Activated CD4-positive, alpha-beta T cell treated with anti-CD3 and anti-CD28 coated beads for 36 hours (primary cell): Measurements from ENCODE around the gene CCDC33. TPM values are rescaled to one million over a fixed set of nuclear protein-coding genes. Genes with fewer than 3 reads are reported as not detected.

Experiments used
- ATAC-seq: fragments of 200-7000 bp; cut with Tn5 transposase; one replicate; pipeline ENCODE4 v1.10.0; 2021; ENCODE audit warnings: mild to moderate bottlenecking, moderate library complexity
- CTCF ChIA-PET: fragments of 350-600 bp; sonication (Branson Sonifier 250); formaldehyde crosslinking; loops from one replicate; lab custom pipeline; 2021; ENCODE audit warnings: antibody characterized with exemption; lab: Charles Lee
- POLR2A ChIA-PET: fragments of 350-600 bp; sonication (Branson Sonifier 250); formaldehyde crosslinking; loops from one replicate; lab custom pipeline; 2021; ENCODE audit warnings: antibody characterized with exemption, inconsistent platforms; lab: Charles Lee
- DNase-seq: peaks from one replicate; pipeline ENCODE4 v3.0.0-alpha.2; 2020
- H3K27ac Mint-ChIP-seq: one replicate; pipeline ENCODE4 v1.8.0; 2021; ENCODE audit warnings: mixed read lengths
- H3K27me3 Mint-ChIP-seq: one replicate; pipeline ENCODE4 v1.8.0; 2021; ENCODE audit warnings: mixed read lengths
- H3K36me3 Mint-ChIP-seq: one replicate; pipeline ENCODE4 v1.8.0; 2021; ENCODE audit warnings: low read depth, mixed read lengths
- H3K4me1 Mint-ChIP-seq: one replicate; pipeline ENCODE4 v1.8.0; 2021; ENCODE audit warnings: mixed read lengths
- H3K4me3 Mint-ChIP-seq: one replicate; pipeline ENCODE4 v1.8.0; 2021; ENCODE audit warnings: mild to moderate bottlenecking, moderate library complexity, mixed read lengths
- H3K9me3 Mint-ChIP-seq: one replicate; pipeline ENCODE4 v1.8.0; 2021; ENCODE audit warnings: low read depth, mixed read lengths
- intact Hi-C, 2 experiments: fragments of 100-400 bp; cut with DNase I in 1 of 2; cut with micrococcal nuclease in 1 of 2; formaldehyde crosslinking; loops; one replicate each; pipeline versions ENCODE4 v1.14.2 to v1.15.1; 2022 to 2024; cut with DNase I, micrococcal nuclease
- total RNA-seq, 2 experiments: library from RNA; stranded (reverse); gene quantifications; one replicate each; pipeline ENCODE4 v1.2.3, GENCODE V29; 2021

Gene CCDC33
- total RNA-seq, 2 experiments from 2014 or later, result not detected

- no peaks in the 10 kb centered on the region for H3K36me3 Mint-ChIP-seq
- no peak for ATAC-seq
Measured at GRCh38 chr15:74252291-74252690, 16.2 kb downstream of the CCDC33 start.

GRCh38 chr15:74252721-74253120, 16.6 kb downstream of the CCDC33 start:
- ChIA-PET POLR2A (no interaction called here), CTCF (interaction anchor here (0.5 to 1.1 kb wide), 2 partner anchors 12 to 13 kb away, joined by 3 read pairs; no protein-coding TSS in a partner anchor)
- Mint-ChIP-seq H3K27ac (no peak overlapping the region), H3K4me1 (no peaks in the 10 kb centered on the region), H3K27me3 (no peaks in the 10 kb centered on the region), H3K36me3 (no peaks in the 10 kb centered on the region), H3K4me3 (no peak overlapping the region), H3K9me3 (no peaks in the 10 kb centered on the region)
- ATAC-seq (no peak), DNase-seq (no peak)
- intact Hi-C loops, result no loop called here

More at GRCh38 chr15:74252291-74252690, 16.2 kb downstream of the CCDC33 start:
- intact Hi-C loops, result no loop called here
- ChIA-PET CTCF (interaction anchor here (0.5 to 1.1 kb wide), 2 partner anchors 12 to 13 kb away, joined by 3 read pairs; no protein-coding TSS in a partner anchor), POLR2A (no interaction called here)
- Mint-ChIP-seq H3K4me3 (no peak overlapping the region), H3K27ac (no peak overlapping the region), H3K4me1 (no peaks in the 10 kb centered on the region), H3K27me3 (peaks cover 2% of the 10 kb centered on the region), H3K9me3 (no peaks in the 10 kb centered on the region)
- no peak for DNase-seq

DNA sequence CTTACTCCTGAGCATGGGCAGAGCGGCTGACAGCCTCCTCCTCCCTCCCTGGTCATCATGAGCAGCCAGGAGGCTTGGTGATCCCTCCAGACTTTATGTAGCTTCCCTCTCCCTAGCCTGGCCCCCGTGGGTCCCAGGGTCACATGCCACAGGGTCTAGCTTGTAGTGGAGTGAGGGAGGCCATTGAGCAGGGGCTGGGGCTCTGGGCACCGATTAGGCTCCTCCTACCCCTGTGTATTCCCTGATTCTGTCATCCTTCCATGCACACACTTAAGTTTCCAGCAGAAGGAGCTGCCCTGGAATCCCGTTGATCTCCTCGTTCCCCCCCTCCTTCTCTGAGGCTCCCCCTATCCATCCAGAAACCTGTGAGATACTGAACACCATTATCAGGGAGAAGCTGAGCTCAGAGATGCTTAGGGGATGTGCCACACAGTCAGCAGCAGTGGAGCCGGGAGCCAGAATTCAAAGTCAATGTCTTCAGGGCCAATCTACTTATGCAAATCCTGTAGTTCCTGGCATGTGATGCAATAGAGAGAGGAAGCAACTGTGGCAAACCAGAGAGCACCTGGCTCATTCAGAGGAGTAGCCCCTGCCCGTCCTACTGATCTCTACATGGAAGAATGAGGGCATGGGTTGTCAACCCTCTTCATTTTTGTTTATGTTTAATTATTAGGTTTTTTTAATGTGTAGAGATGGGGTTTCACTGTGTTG, 17.2 kb downstream of the CCDC33 start:
- ChIA-PET POLR2A (no interaction called here), CTCF (no interaction called here)
- Mint-ChIP-seq H3K27me3 (no peaks in the 10 kb centered on the region), H3K4me3 (no peak overlapping the region), H3K36me3 (no peaks in the 10 kb centered on the region), H3K9me3 (no peaks in the 10 kb centered on the region), H3K4me1 (no peaks in the 10 kb centered on the region), H3K27ac (no peak overlapping the region)
- ATAC-seq (no peak), DNase-seq (no peak)
- intact Hi-C loops, result no loop called here

DNA sequence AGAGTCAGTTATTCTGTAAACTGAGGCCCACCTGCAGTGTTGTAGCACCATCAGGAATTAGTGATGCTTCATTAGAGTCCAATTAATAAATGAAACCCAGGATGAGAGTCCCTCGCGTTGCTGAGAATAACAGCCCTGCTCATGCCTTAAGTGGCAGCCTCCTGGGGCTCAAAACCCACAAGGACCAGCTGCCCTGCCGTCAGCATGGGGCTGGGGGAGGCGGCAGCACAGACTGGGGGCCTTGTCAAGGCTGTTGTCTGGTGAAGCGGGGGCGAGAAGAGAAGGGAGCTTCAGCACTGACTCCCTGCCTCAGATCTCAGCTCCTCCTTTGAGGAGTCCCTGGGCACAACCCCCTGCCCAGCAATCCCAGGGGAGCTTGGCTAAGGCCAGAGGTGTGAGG, 21.0 kb downstream of the CCDC33 start:
- DNase-seq (no peak), ATAC-seq (no peak)
- POLR2A ChIA-PET, result no interaction called here
- Mint-ChIP-seq H3K27ac (no peak overlapping the region), H3K4me1 (no peaks in the 10 kb centered on the region), H3K27me3 (peaks cover 3% of the 10 kb centered on the region), H3K36me3 (no peaks in the 10 kb centered on the region), H3K9me3 (no peaks in the 10 kb centered on the region), H3K4me3 (no peak overlapping the region)
- intact Hi-C loops, result no loop called here
- CTCF ChIA-PET, result no interaction called here

DNA sequence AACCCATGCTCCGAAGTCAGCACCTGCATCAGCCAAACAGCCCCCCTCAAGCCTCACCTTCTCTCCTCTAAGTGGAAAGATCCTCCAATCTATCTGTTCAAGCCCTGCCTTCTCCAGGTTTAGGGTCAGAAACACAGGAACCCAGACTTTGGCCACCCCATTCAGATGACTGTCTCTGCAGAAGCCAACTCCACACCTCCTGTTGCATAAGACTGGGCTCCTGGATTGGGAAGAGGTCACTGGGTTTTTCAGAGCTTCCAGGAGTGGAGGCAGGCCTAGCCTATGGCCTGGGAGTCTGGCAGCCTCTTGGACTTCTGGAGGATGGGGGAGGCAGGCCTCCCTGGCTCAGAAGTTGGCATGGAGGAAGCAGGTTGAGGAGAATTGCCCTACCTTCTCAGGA, 21.5 kb downstream of the CCDC33 start:
- intact Hi-C loops, result no loop called here

GRCh38 chr15:74258456-74259291, 22.5 kb downstream of the CCDC33 start:
- no peak for ATAC-seq
- CTCF ChIA-PET, result no interaction called here

More for the DNA sequence above, 21.5 kb downstream of the CCDC33 start:
- DNase-seq (no peak), ATAC-seq (no peak)
- Mint-ChIP-seq H3K4me3 (no peak overlapping the region), H3K27me3 (peaks cover 3% of the 10 kb centered on the region), H3K36me3 (no peaks in the 10 kb centered on the region), H3K9me3 (no peaks in the 10 kb centered on the region), H3K27ac (no peak overlapping the region), H3K4me1 (no peaks in the 10 kb centered on the region)
- ChIA-PET CTCF (no interaction called here), POLR2A (no interaction called here)

GRCh38 chr15:74259292-74259648, 23.1 kb downstream of the CCDC33 start:
- Mint-ChIP-seq H3K27ac (no peak overlapping the region), H3K4me1 (no peaks in the 10 kb centered on the region), H3K4me3 (no peak overlapping the region), H3K36me3 (no peaks in the 10 kb centered on the region), H3K27me3 (peaks cover 10% of the 10 kb centered on the region), H3K9me3 (no peaks in the 10 kb centered on the region)
- ATAC-seq (no peak), DNase-seq (no peak)
- CTCF ChIA-PET, result no interaction called here
- POLR2A ChIA-PET, result no interaction called here
- intact Hi-C loops, result no loop called here

More at GRCh38 chr15:74258456-74259291, 22.5 kb downstream of the CCDC33 start:
- no peak for DNase-seq
- no peaks in the 10 kb centered on the region for H3K4me1 Mint-ChIP-seq
- intact Hi-C loops, result no loop called here
- no peak overlapping the region for H3K4me3 Mint-ChIP-seq
- POLR2A ChIA-PET, result interaction anchor here (0.6 kb wide), 1 partner anchor 55 kb away, joined by 6 read pairs; no protein-coding TSS in a partner anchor
- H3K36me3 Mint-ChIP-seq, result no peaks in the 10 kb centered on the region
- H3K27ac Mint-ChIP-seq, result no peak overlapping the region
- peaks cover 8% of the 10 kb centered on the region for H3K27me3 Mint-ChIP-seq
- no peaks in the 10 kb centered on the region for H3K9me3 Mint-ChIP-seq

DNA sequence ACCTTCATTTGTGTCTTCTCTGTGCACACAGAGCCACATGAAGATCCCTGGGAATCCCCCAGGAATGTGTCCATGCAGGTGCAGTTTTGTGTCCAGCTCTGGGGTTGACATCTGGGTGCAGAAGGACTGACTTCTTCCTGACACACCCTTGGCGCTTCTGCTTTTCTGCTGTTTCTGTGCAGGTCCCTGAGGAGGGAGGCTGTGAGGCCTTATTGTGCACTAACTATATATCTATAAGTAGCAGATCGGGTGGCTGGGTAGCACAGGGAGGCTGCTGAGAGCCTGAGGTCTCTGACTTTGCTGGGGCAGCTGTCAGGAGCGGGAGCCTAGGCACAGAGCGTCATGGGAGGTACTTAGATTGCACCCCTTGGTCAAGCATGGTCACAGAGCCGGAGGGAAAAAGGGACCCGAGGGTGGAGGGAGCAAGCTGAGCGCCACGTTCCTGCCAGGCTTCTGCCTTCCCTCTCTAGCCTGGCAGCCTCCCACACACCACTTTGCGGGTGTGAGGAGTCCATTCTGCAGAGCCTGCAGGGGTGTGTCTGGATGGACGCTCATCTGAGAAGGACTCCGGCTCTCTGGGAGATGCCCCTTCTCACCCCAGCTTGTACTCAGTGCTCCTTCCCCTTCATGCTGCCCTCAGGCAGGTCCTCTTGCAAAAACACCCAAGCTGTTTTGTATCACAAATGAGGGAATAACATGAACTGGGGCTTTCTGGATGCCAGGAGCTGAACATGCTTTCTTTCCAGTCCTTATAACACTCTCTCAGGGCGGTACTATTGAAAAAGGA, 23.9 kb downstream of the CCDC33 start:
- Mint-ChIP-seq H3K27ac (no peak overlapping the region), H3K27me3 (peaks cover 12% of the 10 kb centered on the region), H3K4me3 (no peak overlapping the region), H3K9me3 (no peaks in the 10 kb centered on the region), H3K4me1 (no peaks in the 10 kb centered on the region), H3K36me3 (no peaks in the 10 kb centered on the region)
- DNase-seq (no peak), ATAC-seq (no peak)
- CTCF ChIA-PET, result no interaction called here
- intact Hi-C loops, result no loop called here
- POLR2A ChIA-PET, result no interaction called here

DNA sequence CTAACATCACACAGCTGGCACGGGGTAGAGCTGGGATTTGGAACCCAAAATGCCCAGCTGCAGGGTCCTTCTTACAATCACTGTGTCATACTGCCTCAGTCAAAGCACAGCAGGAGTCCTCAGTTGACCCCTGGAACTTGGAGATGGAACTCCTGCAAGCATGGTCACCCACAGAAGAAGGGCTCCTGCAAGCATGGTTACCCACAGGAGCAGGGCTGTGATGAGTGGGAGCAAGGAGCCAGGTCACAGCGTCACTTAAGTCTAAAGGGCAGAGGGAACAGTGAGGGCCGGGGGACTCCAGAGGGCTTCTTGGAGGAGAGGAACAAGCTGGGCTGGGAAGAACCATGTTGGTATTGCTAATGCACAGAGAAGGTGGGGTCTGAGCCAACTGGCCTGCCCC, 24.9 kb downstream of the CCDC33 start:
- H3K4me1 Mint-ChIP-seq, result no peaks in the 10 kb centered on the region
- intact Hi-C loops, result no loop called here
- ChIA-PET CTCF (no interaction called here), POLR2A (no interaction called here)
- peaks cover 15% of the 10 kb centered on the region for H3K27me3 Mint-ChIP-seq
- H3K9me3 Mint-ChIP-seq, result no peaks in the 10 kb centered on the region
- no peak overlapping the region for H3K27ac Mint-ChIP-seq
- no peak overlapping the region for H3K4me3 Mint-ChIP-seq
- no peaks in the 10 kb centered on the region for H3K36me3 Mint-ChIP-seq
- ATAC-seq (no peak), DNase-seq (no peak)

- ATAC-seq (no peak), DNase-seq (no peak)
- Mint-ChIP-seq H3K9me3 (no peaks in the 10 kb centered on the region), H3K27me3 (peaks cover 19% of the 10 kb centered on the region), H3K36me3 (no peaks in the 10 kb centered on the region), H3K4me1 (no peaks in the 10 kb centered on the region), H3K27ac (no peak overlapping the region), H3K4me3 (no peak overlapping the region)
- POLR2A ChIA-PET, result no interaction called here
- intact Hi-C loops, result no loop called here
- CTCF ChIA-PET, result no interaction called here
Measured at GRCh38 chr15:74261685-74262084, 25.6 kb downstream of the CCDC33 start.

DNA sequence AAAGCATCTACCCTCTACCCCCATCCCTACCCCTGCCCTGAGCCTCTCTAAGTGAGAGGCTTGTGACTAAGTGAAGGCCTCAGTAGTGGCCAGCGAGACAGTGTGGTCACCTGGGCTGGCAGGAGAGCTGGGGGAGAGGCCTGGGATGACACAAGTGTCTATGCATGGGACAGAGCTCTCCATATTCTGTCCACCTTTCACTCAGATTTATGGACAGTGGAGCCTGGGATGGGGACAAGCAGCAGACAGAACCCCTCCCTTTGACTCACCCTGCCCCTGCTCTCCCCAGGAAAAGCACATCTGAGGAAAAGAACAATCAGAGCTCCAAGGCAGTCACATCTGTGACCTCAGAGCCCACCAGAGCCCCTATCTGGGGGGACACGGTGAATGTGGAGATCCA, 26.0 kb downstream of the CCDC33 start:
- Mint-ChIP-seq H3K9me3 (no peaks in the 10 kb centered on the region), H3K27ac (no peak overlapping the region), H3K36me3 (no peaks in the 10 kb centered on the region), H3K27me3 (peaks cover 19% of the 10 kb centered on the region), H3K4me3 (no peak overlapping the region), H3K4me1 (no peaks in the 10 kb centered on the region)
- no peak for ATAC-seq
- intact Hi-C loops, result no loop called here
- POLR2A ChIA-PET, result no interaction called here
- CTCF ChIA-PET, result no interaction called here
- no peak for DNase-seq
